Lower leg skin (tissue), 3 donors: ENCODE data around the gene SPACA7.

Experiments
- POLR2A ChIP-seq, 2 donors: fragments of 450-650 bp; IDR thresholded peaks; one replicate each; pipeline ENCODE4 v1.6.1; 2016 to 2017; ENCODE audit warnings: antibody characterized with exemption in 2 of 2, mild to moderate bottlenecking in 1 of 2, moderate library complexity in 1 of 2
- TF ChIP-seq, protein P1 (sequence below), 3 donors: fragments of 450-650 bp; IDR thresholded peaks; one replicate each; pipeline ENCODE4 v1.5.1; 2016; ENCODE audit warnings: antibody characterized with exemption in 3 of 3, mild to moderate bottlenecking in 3 of 3, moderate library complexity in 2 of 3

DNA sequence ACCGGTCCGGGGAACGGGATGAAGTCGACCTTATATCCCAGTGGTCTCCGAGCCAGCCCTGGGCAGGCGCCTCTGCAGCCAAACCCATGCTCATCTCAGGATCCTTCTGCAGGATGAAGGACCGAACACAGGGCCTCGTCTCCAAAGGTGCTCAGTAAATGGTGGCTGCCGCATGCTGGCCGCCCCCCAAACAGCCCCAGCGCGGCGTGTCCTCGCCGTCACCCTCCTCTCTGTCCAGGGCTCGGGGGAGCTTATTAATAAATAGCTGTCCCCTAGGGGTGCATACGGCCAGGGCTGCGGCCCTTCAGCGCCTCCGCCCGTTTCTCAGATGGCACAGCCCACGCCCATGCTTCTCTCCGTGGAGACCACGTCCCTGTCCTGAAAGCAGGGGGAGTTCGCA, 32.6 kb upstream of the SPACA7 start:
- TF ChIP-seq, protein P1, sequence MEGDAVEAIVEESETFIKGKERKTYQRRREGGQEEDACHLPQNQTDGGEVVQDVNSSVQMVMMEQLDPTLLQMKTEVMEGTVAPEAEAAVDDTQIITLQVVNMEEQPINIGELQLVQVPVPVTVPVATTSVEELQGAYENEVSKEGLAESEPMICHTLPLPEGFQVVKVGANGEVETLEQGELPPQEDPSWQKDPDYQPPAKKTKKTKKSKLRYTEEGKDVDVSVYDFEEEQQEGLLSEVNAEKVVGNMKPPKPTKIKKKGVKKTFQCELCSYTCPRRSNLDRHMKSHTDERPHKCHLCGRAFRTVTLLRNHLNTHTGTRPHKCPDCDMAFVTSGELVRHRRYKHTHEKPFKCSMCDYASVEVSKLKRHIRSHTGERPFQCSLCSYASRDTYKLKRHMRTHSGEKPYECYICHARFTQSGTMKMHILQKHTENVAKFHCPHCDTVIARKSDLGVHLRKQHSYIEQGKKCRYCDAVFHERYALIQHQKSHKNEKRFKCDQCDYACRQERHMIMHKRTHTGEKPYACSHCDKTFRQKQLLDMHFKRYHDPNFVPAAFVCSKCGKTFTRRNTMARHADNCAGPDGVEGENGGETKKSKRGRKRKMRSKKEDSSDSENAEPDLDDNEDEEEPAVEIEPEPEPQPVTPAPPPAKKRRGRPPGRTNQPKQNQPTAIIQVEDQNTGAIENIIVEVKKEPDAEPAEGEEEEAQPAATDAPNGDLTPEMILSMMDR (IDR thresholded peaks at IDR 0.05) = no peak
- no peak for TF ChIP-seq POLR2A (IDR thresholded peaks at IDR 0.05)
